Colon (tissue), 2 donors: ENCODE data around the gene CCDC134.
"Not testable (repeated sequence)": the region's sequence is repeated elsewhere in the genome, so short reads cannot be mapped to it uniquely, and the experiment has no call there.

Experiments used
- FAIRE-seq: peaks from 2 replicates; lab custom pipeline; 2012; peaks lifted over from hg19 to GRCh38; lab: Jason Lieb, UNC
- donor health status: control.
- donor health status: control.

The CCDC134 gene

GRCh38 chr22:41844513-41844912 lies 44.0 kb downstream of the CCDC134 start:
- no peak for FAIRE-seq

GRCh38 chr22:41845380-41846267 lies 45.1 kb downstream of the CCDC134 start:
- FAIRE-seq: no peak

- FAIRE-seq: no peak
Observed at GRCh38 chr22:41846268-41846987, 45.9 kb downstream of the CCDC134 start.

- FAIRE-seq: no peak
Observed at GRCh38 chr22:41847300-41847699, 46.8 kb downstream of the CCDC134 start.

- FAIRE-seq: no peak
Observed at GRCh38 chr22:41848468-41848867, 48.0 kb downstream of the CCDC134 start.

GRCh38 chr22:41856469-41856868 lies 56.0 kb downstream of the CCDC134 start:
- no peak for FAIRE-seq

- FAIRE-seq: no peak
Observed at GRCh38 chr22:41857155-41857859, 56.8 kb downstream of the CCDC134 start.

GRCh38 chr22:41857860-41858199 lies 57.4 kb downstream of the CCDC134 start:
- FAIRE-seq: no peak

- no peak for FAIRE-seq
Observed at GRCh38 chr22:41862160-41862529, 61.7 kb downstream of the CCDC134 start.

- FAIRE-seq: no peak
Observed at GRCh38 chr22:41862530-41863266, 62.2 kb downstream of the CCDC134 start.

- FAIRE-seq: no peak
Observed at GRCh38 chr22:41863472-41863871, 63.0 kb downstream of the CCDC134 start.

- no peak for FAIRE-seq
Observed at GRCh38 chr22:41868556-41868955, 68.1 kb downstream of the CCDC134 start.

GRCh38 chr22:41870081-41870480 lies 69.6 kb downstream of the CCDC134 start:
- not testable (repeated sequence) for FAIRE-seq

GRCh38 chr22:41870786-41871185 lies 70.3 kb downstream of the CCDC134 start:
- no peak for FAIRE-seq

GRCh38 chr22:41873391-41873790 lies 72.9 kb downstream of the CCDC134 start:
- no peak for FAIRE-seq

- no peak for FAIRE-seq
Observed at GRCh38 chr22:41874090-41874489, 73.6 kb downstream of the CCDC134 start.

- no peak for FAIRE-seq
Observed at GRCh38 chr22:41875531-41876270, 75.2 kb downstream of the CCDC134 start.
